ENCODE measurements around the gene CLRN3. TPM values are rescaled to one million over a fixed set of nuclear protein-coding genes. Genes with fewer than 3 reads are reported as not detected.

The CLRN3 gene
- total RNA-seq, 1 donor from 2014 or later, result not detected

DNA sequence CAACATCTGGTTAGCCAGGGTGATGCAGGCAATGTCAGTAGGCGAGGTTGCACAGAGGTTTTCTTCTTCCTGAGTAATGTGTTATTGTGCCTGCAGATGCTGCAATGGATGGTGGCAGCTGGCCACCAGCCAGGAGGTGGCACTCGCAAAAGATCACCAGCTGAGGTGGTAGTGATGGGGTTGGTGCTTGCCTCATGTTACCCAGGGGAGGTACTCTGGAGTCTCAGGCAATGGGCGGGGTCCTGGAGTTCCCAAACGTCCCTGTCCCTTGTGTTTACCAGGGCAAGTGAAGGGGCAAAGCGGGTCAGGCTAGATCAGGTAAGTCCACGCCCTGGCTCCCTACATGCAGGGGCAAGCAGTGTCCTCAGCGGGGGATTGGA is 21.1 kb downstream of the CLRN3 start:
- ATAC-seq (ENCODE audit: low read depth), result no peak
- CTCF ChIA-PET, result no interaction called here

DNA sequence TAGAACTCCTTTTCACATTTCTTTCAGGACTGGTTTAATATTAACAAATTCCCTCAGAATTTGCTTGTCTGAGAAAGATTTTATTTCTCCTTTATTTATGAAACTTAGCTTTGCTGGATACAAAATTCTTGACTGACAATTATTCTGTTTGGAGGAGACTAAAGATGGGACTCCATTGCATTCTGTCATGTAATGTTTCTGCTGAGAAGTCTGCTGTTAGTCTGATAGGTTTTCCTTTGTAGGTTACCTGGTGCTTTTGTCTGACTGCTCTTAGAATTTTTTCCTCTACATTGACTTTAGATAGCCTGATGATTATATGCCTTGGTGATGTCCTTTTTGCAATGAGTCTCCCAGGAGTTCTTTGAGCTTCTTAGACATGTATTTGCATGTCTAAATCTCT is 23.4 kb downstream of the CLRN3 start:
- H3K27ac Mint-ChIP-seq, result no peak overlapping the region
- intact Hi-C loops (cut with micrococcal nuclease), result no loop called here
- H3K27me3 Mint-ChIP-seq, result peaks cover 11% of the 10 kb centered on the region
- peaks cover 3% of the 10 kb centered on the region for H3K36me3 Mint-ChIP-seq (ENCODE audit: low read depth)
- ATAC-seq (ENCODE audit: low read depth) (no peak), DNase-seq (no peak)
- TF ChIP-seq, protein P1, sequence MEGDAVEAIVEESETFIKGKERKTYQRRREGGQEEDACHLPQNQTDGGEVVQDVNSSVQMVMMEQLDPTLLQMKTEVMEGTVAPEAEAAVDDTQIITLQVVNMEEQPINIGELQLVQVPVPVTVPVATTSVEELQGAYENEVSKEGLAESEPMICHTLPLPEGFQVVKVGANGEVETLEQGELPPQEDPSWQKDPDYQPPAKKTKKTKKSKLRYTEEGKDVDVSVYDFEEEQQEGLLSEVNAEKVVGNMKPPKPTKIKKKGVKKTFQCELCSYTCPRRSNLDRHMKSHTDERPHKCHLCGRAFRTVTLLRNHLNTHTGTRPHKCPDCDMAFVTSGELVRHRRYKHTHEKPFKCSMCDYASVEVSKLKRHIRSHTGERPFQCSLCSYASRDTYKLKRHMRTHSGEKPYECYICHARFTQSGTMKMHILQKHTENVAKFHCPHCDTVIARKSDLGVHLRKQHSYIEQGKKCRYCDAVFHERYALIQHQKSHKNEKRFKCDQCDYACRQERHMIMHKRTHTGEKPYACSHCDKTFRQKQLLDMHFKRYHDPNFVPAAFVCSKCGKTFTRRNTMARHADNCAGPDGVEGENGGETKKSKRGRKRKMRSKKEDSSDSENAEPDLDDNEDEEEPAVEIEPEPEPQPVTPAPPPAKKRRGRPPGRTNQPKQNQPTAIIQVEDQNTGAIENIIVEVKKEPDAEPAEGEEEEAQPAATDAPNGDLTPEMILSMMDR (IDR thresholded peaks at IDR 0.05), result no peak
- CTCF ChIA-PET, result no interaction called here
- no peaks in the 10 kb centered on the region for H3K4me1 Mint-ChIP-seq
- POLR2A ChIA-PET, result no interaction called here
- H3K9me3 Mint-ChIP-seq, result peaks cover 13% of the 10 kb centered on the region
- no peak overlapping the region for H3K4me3 Mint-ChIP-seq

More for the DNA sequence above, 21.1 kb downstream of the CLRN3 start:
- peaks cover 13% of the 10 kb centered on the region for H3K9me3 Mint-ChIP-seq
- no peaks in the 10 kb centered on the region for H3K4me1 Mint-ChIP-seq
- peaks cover 3% of the 10 kb centered on the region for H3K36me3 Mint-ChIP-seq (ENCODE audit: low read depth)
- TF ChIP-seq, protein P1 (IDR thresholded peaks at IDR 0.05), result no peak
- H3K27ac Mint-ChIP-seq, result no peak overlapping the region
- DNase-seq, result no peak
- H3K27me3 Mint-ChIP-seq, result peaks cover 11% of the 10 kb centered on the region
- intact Hi-C loops (cut with micrococcal nuclease), result no loop called here
- POLR2A ChIA-PET, result no interaction called here
- no peak overlapping the region for H3K4me3 Mint-ChIP-seq

DNA sequence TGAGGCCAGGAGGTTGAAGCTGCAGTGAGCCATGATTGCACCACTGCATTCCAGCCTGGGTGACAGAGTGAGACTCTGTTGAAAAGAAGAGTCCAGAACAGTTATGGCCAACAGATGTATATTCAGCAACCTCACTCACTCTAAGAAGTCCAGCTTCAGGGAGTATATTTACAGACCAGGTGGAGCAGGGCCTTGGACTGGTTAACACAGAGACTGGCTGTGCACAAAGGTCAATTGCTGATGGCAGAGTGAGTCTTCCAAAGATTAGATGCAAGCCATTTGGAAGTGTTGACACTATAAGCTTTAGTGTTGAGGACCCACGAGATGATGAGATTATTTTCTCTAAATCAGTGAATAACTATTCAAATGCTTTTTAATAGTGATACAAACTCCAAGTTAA is 24.9 kb downstream of the CLRN3 start:
- H3K9me3 Mint-ChIP-seq, result peaks cover 22% of the 10 kb centered on the region
- H3K27ac Mint-ChIP-seq, result no peak overlapping the region
- H3K27me3 Mint-ChIP-seq, result peaks cover 11% of the 10 kb centered on the region
- H3K4me1 Mint-ChIP-seq, result no peaks in the 10 kb centered on the region
- TF ChIP-seq, protein P1 (IDR thresholded peaks at IDR 0.05), result no peak
- ATAC-seq (ENCODE audit: low read depth), result no peak
- DNase-seq, result no peak
- ChIA-PET CTCF (interaction anchor here (1.1 kb wide), 1 partner anchor 14 kb away, joined by 3 read pairs; no protein-coding TSS in a partner anchor), POLR2A (no interaction called here)
- H3K36me3 Mint-ChIP-seq (ENCODE audit: low read depth), result peaks cover 3% of the 10 kb centered on the region
- no peak overlapping the region for H3K4me3 Mint-ChIP-seq
- intact Hi-C loops (cut with micrococcal nuclease), result no loop called here

DNA sequence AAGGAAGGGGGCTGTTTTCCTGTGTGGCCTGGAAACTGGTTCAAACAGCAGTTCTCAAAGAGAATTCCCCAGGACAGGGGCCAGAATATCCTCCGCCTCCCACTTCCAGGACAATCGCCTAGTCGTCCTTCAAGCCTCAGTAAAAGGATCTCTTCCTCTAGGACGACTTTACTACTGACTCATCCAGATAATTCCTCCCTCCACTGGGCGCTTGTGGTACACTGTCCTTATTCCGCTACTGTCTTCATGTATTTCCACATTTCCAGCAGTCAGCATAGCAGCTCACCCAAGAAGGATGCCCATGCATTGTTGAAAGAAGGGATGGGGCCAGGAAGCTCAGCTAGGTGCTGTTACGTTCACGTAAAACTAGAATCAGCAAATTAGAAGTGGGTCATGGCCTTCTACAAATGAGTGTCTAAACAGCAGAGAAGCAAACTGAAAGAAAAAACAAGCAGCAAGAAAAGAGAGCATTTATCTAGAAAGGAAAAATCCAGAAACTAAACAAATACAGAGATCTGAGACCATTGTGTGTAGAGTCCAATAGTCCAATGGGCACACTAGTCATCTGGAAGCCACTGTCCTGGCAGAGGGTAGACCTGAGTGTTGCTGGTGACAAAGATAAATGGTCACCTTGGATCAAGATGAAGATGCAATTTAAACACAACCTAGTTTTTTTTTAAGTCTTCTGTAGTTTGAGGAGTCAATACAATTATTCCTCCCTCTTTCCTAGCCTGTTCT is 26.3 kb downstream of the CLRN3 start:
- ATAC-seq (ENCODE audit: low read depth) (no peak), DNase-seq (no peak)
- CTCF ChIA-PET, result no interaction called here
- Mint-ChIP-seq H3K4me3 (no peak overlapping the region), H3K4me1 (no peaks in the 10 kb centered on the region), H3K27me3 (peaks cover 3% of the 10 kb centered on the region), H3K36me3 (ENCODE audit: low read depth) (peaks cover 3% of the 10 kb centered on the region), H3K9me3 (peaks cover 22% of the 10 kb centered on the region), H3K27ac (no peak overlapping the region)
- intact Hi-C loops (cut with micrococcal nuclease), result no loop called here
- POLR2A ChIA-PET, result no interaction called here
- TF ChIP-seq, protein P1 (IDR thresholded peaks at IDR 0.05), result no peak

DNA sequence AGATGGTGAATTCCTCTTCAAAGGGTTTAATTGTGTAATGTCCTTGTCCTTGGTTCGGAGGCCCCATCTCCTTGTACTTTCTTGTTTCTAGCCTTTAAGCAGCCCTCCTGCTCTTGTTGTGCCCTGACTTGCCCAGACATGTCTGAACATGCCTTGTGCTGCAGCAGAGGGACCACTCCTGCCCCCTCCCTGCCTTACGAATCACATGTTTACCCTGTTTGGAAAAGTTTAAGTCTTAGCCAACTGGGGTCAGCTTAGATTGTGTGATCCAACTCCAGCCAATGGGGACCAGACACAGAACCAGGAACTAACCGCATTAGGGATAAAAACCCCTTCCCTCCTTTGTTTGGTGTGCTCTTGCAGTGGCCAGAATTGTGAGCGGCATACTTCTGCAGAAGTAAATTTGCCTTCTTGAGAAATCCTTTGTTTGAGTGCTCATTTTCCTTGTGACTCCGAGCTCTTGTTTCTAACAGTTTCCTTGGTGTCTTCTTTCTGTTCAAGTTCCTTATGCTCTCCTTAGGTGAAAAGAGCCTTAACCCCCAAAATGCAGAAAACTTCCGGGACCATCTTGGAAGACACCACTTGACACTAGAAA is 29.4 kb downstream of the CLRN3 start:
- peaks cover 3% of the 10 kb centered on the region for H3K27me3 Mint-ChIP-seq
- CTCF ChIA-PET, result interaction anchor here (2.0 kb wide), 1 partner anchor 9 kb away, joined by 10 read pairs; no protein-coding TSS in a partner anchor
- ATAC-seq (ENCODE audit: low read depth), result no peak
- H3K27ac Mint-ChIP-seq, result no peak overlapping the region
- POLR2A ChIA-PET, result no interaction called here
- no peaks in the 10 kb centered on the region for H3K4me1 Mint-ChIP-seq
- DNase-seq, result no peak
- H3K4me3 Mint-ChIP-seq, result no peak overlapping the region
- peaks cover 13% of the 10 kb centered on the region for H3K9me3 Mint-ChIP-seq
- TF ChIP-seq, protein P1 (IDR thresholded peaks at IDR 0.05), result no peak
- no peaks in the 10 kb centered on the region for H3K36me3 Mint-ChIP-seq (ENCODE audit: low read depth)
- intact Hi-C loops (cut with micrococcal nuclease), result no loop called here

All from activated B cell treated with CpG ODN at 0.5 μM for 24 hours (primary cell).